GM18858 (cell line): Measurements from ENCODE around the gene SLFN14.
"Not testable (repeated sequence)": the region's sequence is repeated elsewhere in the genome, so short reads cannot be mapped to it uniquely, and the experiment has no call there.

Experiments
- ATAC-seq: cut with Tn5 transposase; IDR thresholded peaks from one replicate; pipeline ENCODE4 v1.9.1; 2021; ENCODE audit not compliant: unreplicated experiment

Gene SLFN14

GRCh38 chr17:35559495-35560210, 966 bp downstream of the SLFN14 start:
- ATAC-seq = no peak

GRCh38 chr17:35557353-35557752, 3.3 kb downstream of the SLFN14 start:
- ATAC-seq = no peak

- ATAC-seq = no peak
These were observed 4.9 kb downstream of the SLFN14 start for GRCh38 chr17:35555691-35556090.

GRCh38 chr17:35554668-35555067, 6.0 kb downstream of the SLFN14 start:
- no peak for ATAC-seq

GRCh38 chr17:35553310-35553709, 7.3 kb downstream of the SLFN14 start:
- ATAC-seq = no peak

- ATAC-seq = no peak
These were observed 11.6 kb downstream of the SLFN14 start for GRCh38 chr17:35548978-35549377.

- ATAC-seq = no peak
These were observed 12.3 kb downstream of the SLFN14 start for GRCh38 chr17:35548208-35548810.

- no peak for ATAC-seq
These were observed 14.1 kb downstream of the SLFN14 start for GRCh38 chr17:35546487-35546886.

GRCh38 chr17:35545150-35545549, 15.5 kb downstream of the SLFN14 start:
- ATAC-seq = no peak

- ATAC-seq = no peak
These were observed 16.8 kb downstream of the SLFN14 start for GRCh38 chr17:35543856-35544255.

GRCh38 chr17:35542990-35543389, 17.6 kb downstream of the SLFN14 start:
- no peak for ATAC-seq

GRCh38 chr17:35541434-35541833, 19.2 kb downstream of the SLFN14 start:
- ATAC-seq = no peak

- ATAC-seq = no peak
These were observed 19.8 kb downstream of the SLFN14 start for GRCh38 chr17:35540589-35541404.

- ATAC-seq = no peak
These were observed 21.0 kb downstream of the SLFN14 start for GRCh38 chr17:35539659-35540026.

GRCh38 chr17:35537601-35538141, 22.9 kb downstream of the SLFN14 start, which contains the start of gene SLFN12L:
TSS of gene SLFN12L (minus strand) at chr17:35537678. CDS start at chr17:35522364, 15,314 bp downstream.
- no peak for ATAC-seq

GRCh38 chr17:35536664-35537171, 23.9 kb downstream of the SLFN14 start:
- ATAC-seq = no peak

GRCh38 chr17:35535406-35535805, 25.2 kb downstream of the SLFN14 start:
- not testable (repeated sequence) for ATAC-seq

- no peak for ATAC-seq
These were observed 26.0 kb downstream of the SLFN14 start for GRCh38 chr17:35534576-35535093.

GRCh38 chr17:35531160-35531559, 29.5 kb downstream of the SLFN14 start:
- ATAC-seq = no peak

GRCh38 chr17:35529866-35530265, 30.8 kb downstream of the SLFN14 start:
- no peak for ATAC-seq

- not testable (repeated sequence) for ATAC-seq
These were observed 31.3 kb downstream of the SLFN14 start for GRCh38 chr17:35529326-35529725.
